ENCODE data around the gene MCC. TPM values are rescaled to one million over a fixed set of nuclear protein-coding genes. Genes with fewer than 3 reads are reported as not detected.

MCC gene
- total RNA-seq, 1 donor from 2014 or later: 26.9 TPM

GRCh38 chr5:113162208-113162607 lies 326.0 kb downstream of the MCC start:
- H3K27ac ChIP-seq (ENCODE audit: low read depth, low read length): no peak overlapping the region
- H3K9me3 ChIP-seq (ENCODE audit: insufficient read depth, low read depth, low read length): no peaks in the 10 kb centered on the region
- no peaks in the 10 kb centered on the region for H3K27me3 ChIP-seq (ENCODE audit: insufficient read depth, low read length)
- peaks cover 17% of the 10 kb centered on the region for H4K20me1 ChIP-seq (ENCODE audit: insufficient read depth, low read length)
- H3K27me3 Mint-ChIP-seq (ENCODE audit: low read depth, unreplicated experiment): no peaks in the 10 kb centered on the region
- H3K9ac ChIP-seq (ENCODE audit: low read length): no peak overlapping the region
- FAIRE-seq (no peak), DNase-seq (ENCODE audit: low read depth) (peak; percentile 14)
- peaks cover 36% of the 10 kb centered on the region for H3K4me1 ChIP-seq (ENCODE audit: insufficient read depth, low read length)
- H3K4me3 ChIP-seq (ENCODE audit: insufficient read depth, low read depth, low read length): no peak overlapping the region
- no peak overlapping the region for H2AFZ ChIP-seq (ENCODE audit: low read depth, low read length)
- H3K27ac Mint-ChIP-seq (ENCODE audit: unreplicated experiment): no peak overlapping the region
- peaks cover 48% of the 10 kb centered on the region for H3K4me1 Mint-ChIP-seq (ENCODE audit: low read depth, unreplicated experiment)
- TF ChIP-seq EZH2 (IDR thresholded peaks at IDR 0.05; ENCODE audit: insufficient read depth, low read length) (no peak), CTCF (IDR thresholded peaks at IDR 0.05; ENCODE audit: insufficient read depth, low read depth, low read length) (no peak)
- no peaks in the 10 kb centered on the region for H3K36me3 ChIP-seq (ENCODE audit: insufficient read depth, low read length)
- no peak overlapping the region for H3K4me3 Mint-ChIP-seq (ENCODE audit: unreplicated experiment)
- H3K36me3 Mint-ChIP-seq (ENCODE audit: low read depth, unreplicated experiment): no peaks in the 10 kb centered on the region
- peaks cover 3% of the 10 kb centered on the region for H3K79me2 ChIP-seq (ENCODE audit: insufficient read depth, low read length)
- peaks cover 1% of the 10 kb centered on the region for H3K9me3 Mint-ChIP-seq (ENCODE audit: unreplicated experiment)
- no peak overlapping the region for H3K4me2 ChIP-seq (ENCODE audit: low read length)

- no peaks in the 10 kb centered on the region for H3K9me3 ChIP-seq (ENCODE audit: insufficient read depth, low read depth, low read length)
- H3K4me1 Mint-ChIP-seq (ENCODE audit: low read depth, unreplicated experiment): peaks cover 44% of the 10 kb centered on the region
- H3K27me3 ChIP-seq (ENCODE audit: insufficient read depth, low read length): no peaks in the 10 kb centered on the region
- no peaks in the 10 kb centered on the region for H3K27me3 Mint-ChIP-seq (ENCODE audit: low read depth, unreplicated experiment)
- no peak overlapping the region for H3K9ac ChIP-seq (ENCODE audit: low read length)
- no peak for DNase-seq (ENCODE audit: low read depth)
- H3K4me2 ChIP-seq (ENCODE audit: low read length): no peak overlapping the region
- no peaks in the 10 kb centered on the region for H3K36me3 ChIP-seq (ENCODE audit: insufficient read depth, low read length)
- no peak overlapping the region for H3K4me3 ChIP-seq (ENCODE audit: insufficient read depth, low read depth, low read length)
- no peaks in the 10 kb centered on the region for H3K36me3 Mint-ChIP-seq (ENCODE audit: low read depth, unreplicated experiment)
- no peak for FAIRE-seq
- no peak overlapping the region for H2AFZ ChIP-seq (ENCODE audit: low read depth, low read length)
- no peak overlapping the region for H3K4me3 Mint-ChIP-seq (ENCODE audit: unreplicated experiment)
- H3K4me1 ChIP-seq (ENCODE audit: insufficient read depth, low read length): peaks cover 33% of the 10 kb centered on the region
- TF ChIP-seq EZH2 (IDR thresholded peaks at IDR 0.05; ENCODE audit: insufficient read depth, low read length) (no peak), CTCF (IDR thresholded peaks at IDR 0.05; ENCODE audit: insufficient read depth, low read depth, low read length) (no peak)
- peaks cover 1% of the 10 kb centered on the region for H3K9me3 Mint-ChIP-seq (ENCODE audit: unreplicated experiment)
- peaks cover 21% of the 10 kb centered on the region for H4K20me1 ChIP-seq (ENCODE audit: insufficient read depth, low read length)
- H3K79me2 ChIP-seq (ENCODE audit: insufficient read depth, low read length): peaks cover 3% of the 10 kb centered on the region
- H3K27ac ChIP-seq (ENCODE audit: low read depth, low read length): no peak overlapping the region
- H3K27ac Mint-ChIP-seq (ENCODE audit: unreplicated experiment): no peak overlapping the region
These were observed 326.4 kb downstream of the MCC start for GRCh38 chr5:113161806-113162205.

- Mint-ChIP-seq H3K36me3 (ENCODE audit: low read depth, unreplicated experiment) (peaks cover 6% of the 10 kb centered on the region), H3K9me3 (ENCODE audit: unreplicated experiment) (peaks cover 1% of the 10 kb centered on the region), H3K4me1 (ENCODE audit: low read depth, unreplicated experiment) (peaks cover 20% of the 10 kb centered on the region), H3K27ac (ENCODE audit: unreplicated experiment) (no peak overlapping the region), H3K4me3 (ENCODE audit: unreplicated experiment) (no peak overlapping the region), H3K27me3 (ENCODE audit: low read depth, unreplicated experiment) (no peaks in the 10 kb centered on the region)
- no peak overlapping the region for H2AFZ ChIP-seq (ENCODE audit: low read depth, low read length)
- no peak overlapping the region for H3K4me3 ChIP-seq (ENCODE audit: insufficient read depth, low read depth, low read length)
- FAIRE-seq (no peak), DNase-seq (ENCODE audit: low read depth) (no peak)
- peaks cover 14% of the 10 kb centered on the region for H4K20me1 ChIP-seq (ENCODE audit: insufficient read depth, low read length)
- no peaks in the 10 kb centered on the region for H3K79me2 ChIP-seq (ENCODE audit: insufficient read depth, low read length)
- no peaks in the 10 kb centered on the region for H3K9me3 ChIP-seq (ENCODE audit: insufficient read depth, low read depth, low read length)
- no peaks in the 10 kb centered on the region for H3K36me3 ChIP-seq (ENCODE audit: insufficient read depth, low read length)
- peaks cover 9% of the 10 kb centered on the region for H3K4me1 ChIP-seq (ENCODE audit: insufficient read depth, low read length)
- no peak overlapping the region for H3K9ac ChIP-seq (ENCODE audit: low read length)
- no peak overlapping the region for H3K4me2 ChIP-seq (ENCODE audit: low read length)
- no peak overlapping the region for H3K27ac ChIP-seq (ENCODE audit: low read depth, low read length)
- no peak for TF ChIP-seq EZH2 (IDR thresholded peaks at IDR 0.05; ENCODE audit: insufficient read depth, low read length)
- TF ChIP-seq CTCF (IDR thresholded peaks at IDR 0.05; ENCODE audit: insufficient read depth, low read depth, low read length): no peak
- no peaks in the 10 kb centered on the region for H3K27me3 ChIP-seq (ENCODE audit: insufficient read depth, low read length)
These were observed 330.4 kb downstream of the MCC start for GRCh38 chr5:113157886-113158285.
